Measurements from ENCODE around the gene KDM8.

Gene KDM8

GRCh38 chr16:27234171-27234570, 30.8 kb downstream of the KDM8 start:
- Histone ChIP-seq H2AFZ (ENCODE audit: insufficient read depth, low read length, poor library complexity) (no peak overlapping the region), H3K4me3 (ENCODE audit: low read depth, low read length) (no peak overlapping the region), H3K4me2 (ENCODE audit: low read length) (no peak overlapping the region), H2AK5ac (ENCODE audit: low read length) (no peak overlapping the region), H3K27ac (ENCODE audit: low read depth, low read length) (no peak overlapping the region), H3K4ac (ENCODE audit: low read depth, low read length) (no peak overlapping the region), H3K79me1 (ENCODE audit: low read length) (no peaks in the 10 kb centered on the region), H3K4me1 (ENCODE audit: control insufficient read depth in 1 of 2, insufficient read depth in 2 of 2, low read length in 2 of 2) (peaks cover 9 to 15% of the 10 kb centered on the region in 2 experiments), H2BK5ac (ENCODE audit: low read depth, low read length, poor library complexity) (no peak overlapping the region), H3K27me3 (ENCODE audit: insufficient read depth, low read length) (no peaks in the 10 kb centered on the region), H2BK12ac (ENCODE audit: low read length) (no peak overlapping the region), H3K23ac (ENCODE audit: low read length) (no peak overlapping the region), H3K79me2 (ENCODE audit: control insufficient read depth, insufficient read depth, low read length, poor library complexity) (no peaks in the 10 kb centered on the region), H3K9me3 (ENCODE audit: insufficient read depth, low read depth, low read length) (peaks cover 3% of the 10 kb centered on the region), H3K9ac (ENCODE audit: low read length) (no peak overlapping the region), H3K18ac (ENCODE audit: low read length) (no peak overlapping the region), H2BK120ac (ENCODE audit: insufficient read depth, low read length, poor library complexity) (no peak overlapping the region), H4K91ac (ENCODE audit: low read depth, low read length) (no peak overlapping the region), H4K12ac (ENCODE audit: low read depth, low read length) (no peak overlapping the region), H3K36me3 (ENCODE audit: control insufficient read depth in 1 of 2, insufficient read depth in 2 of 2, low read length in 2 of 2) (peaks cover 0 to 5% of the 10 kb centered on the region in 2 experiments), H4K8ac (ENCODE audit: low read depth, low read length) (no peak overlapping the region), H3K14ac (ENCODE audit: low read length) (no peak overlapping the region)
- no CpG with 5 or more reads among the region's 8 CpGs for WGBS (ENCODE audit: extremely low coverage, insufficient coverage, insufficient read length)
- DNase-seq, result no peak

- Histone ChIP-seq H3K27ac (ENCODE audit: low read depth, low read length) (no peak overlapping the region), H3K4me3 (ENCODE audit: low read depth, low read length) (no peak overlapping the region), H3K27me3 (ENCODE audit: insufficient read depth, low read length) (no peaks in the 10 kb centered on the region), H3K36me3 (ENCODE audit: control insufficient read depth in 1 of 2, insufficient read depth in 2 of 2, low read length in 2 of 2) (peaks cover 0 to 5% of the 10 kb centered on the region in 2 experiments), H2BK12ac (ENCODE audit: low read length) (no peak overlapping the region), H2AK5ac (ENCODE audit: low read length) (no peak overlapping the region), H2BK5ac (ENCODE audit: low read depth, low read length, poor library complexity) (no peak overlapping the region), H3K9me3 (ENCODE audit: insufficient read depth, low read depth, low read length) (peaks cover 3% of the 10 kb centered on the region), H2BK120ac (ENCODE audit: insufficient read depth, low read length, poor library complexity) (no peak overlapping the region), H4K91ac (ENCODE audit: low read depth, low read length) (no peak overlapping the region), H3K79me2 (ENCODE audit: control insufficient read depth, insufficient read depth, low read length, poor library complexity) (no peaks in the 10 kb centered on the region), H3K9ac (ENCODE audit: low read length) (peak overlapping the region; percentile 6), H3K4ac (ENCODE audit: low read depth, low read length) (no peak overlapping the region), H3K18ac (ENCODE audit: low read length) (no peak overlapping the region), H2AFZ (ENCODE audit: insufficient read depth, low read length, poor library complexity) (no peak overlapping the region), H4K12ac (ENCODE audit: low read depth, low read length) (no peak overlapping the region), H4K8ac (ENCODE audit: low read depth, low read length) (no peak overlapping the region), H3K4me1 (ENCODE audit: control insufficient read depth in 1 of 2, insufficient read depth in 2 of 2, low read length in 2 of 2) (peaks cover 9 to 15% of the 10 kb centered on the region in 2 experiments), H3K4me2 (ENCODE audit: low read length) (no peak overlapping the region), H3K79me1 (ENCODE audit: low read length) (no peaks in the 10 kb centered on the region), H3K14ac (ENCODE audit: low read length) (no peak overlapping the region), H3K23ac (ENCODE audit: low read length) (no peak overlapping the region)
- DNase-seq, result no peak
- WGBS (ENCODE audit: extremely low coverage, insufficient coverage, insufficient read length), result no CpG with 5 or more reads among the region's 4 CpGs
Observed at GRCh38 chr16:27234603-27235002, 31.3 kb downstream of the KDM8 start.

- Histone ChIP-seq H3K9ac (ENCODE audit: low read length) (no peak overlapping the region), H3K4me1 (ENCODE audit: control insufficient read depth in 1 of 2, insufficient read depth in 2 of 2, low read length in 2 of 2) (peaks cover 9 to 15% of the 10 kb centered on the region in 2 experiments), H3K4ac (ENCODE audit: low read depth, low read length) (no peak overlapping the region), H3K14ac (ENCODE audit: low read length) (no peak overlapping the region), H3K79me2 (ENCODE audit: control insufficient read depth, insufficient read depth, low read length, poor library complexity) (no peaks in the 10 kb centered on the region), H3K36me3 (ENCODE audit: control insufficient read depth in 1 of 2, insufficient read depth in 2 of 2, low read length in 2 of 2) (peaks cover 0 to 2% of the 10 kb centered on the region in 2 experiments), H4K12ac (ENCODE audit: low read depth, low read length) (no peak overlapping the region), H2BK12ac (ENCODE audit: low read length) (peak overlapping the region; percentile 18), H3K27me3 (ENCODE audit: insufficient read depth, low read length) (no peaks in the 10 kb centered on the region), H2BK120ac (ENCODE audit: insufficient read depth, low read length, poor library complexity) (no peak overlapping the region), H3K4me3 (ENCODE audit: low read depth, low read length) (no peak overlapping the region), H2BK5ac (ENCODE audit: low read depth, low read length, poor library complexity) (no peak overlapping the region), H3K4me2 (ENCODE audit: low read length) (no peak overlapping the region), H2AFZ (ENCODE audit: insufficient read depth, low read length, poor library complexity) (no peak overlapping the region), H4K91ac (ENCODE audit: low read depth, low read length) (no peak overlapping the region), H4K8ac (ENCODE audit: low read depth, low read length) (no peak overlapping the region), H3K79me1 (ENCODE audit: low read length) (no peaks in the 10 kb centered on the region), H2AK5ac (ENCODE audit: low read length) (no peak overlapping the region), H3K18ac (ENCODE audit: low read length) (no peak overlapping the region), H3K27ac (ENCODE audit: low read depth, low read length) (no peak overlapping the region), H3K9me3 (ENCODE audit: insufficient read depth, low read depth, low read length) (peaks cover 3% of the 10 kb centered on the region), H3K23ac (ENCODE audit: low read length) (no peak overlapping the region)
- no CpG with 5 or more reads among the region's 23 CpGs for WGBS (ENCODE audit: extremely low coverage, insufficient coverage, insufficient read length)
- DNase-seq, result peak in 1 of 2 donors; percentile 70
Observed at GRCh38 chr16:27235055-27235937, 32.0 kb downstream of the KDM8 start.

GRCh38 chr16:27235938-27236245, 32.6 kb downstream of the KDM8 start:
- Histone ChIP-seq H3K9ac (ENCODE audit: low read length) (no peak overlapping the region), H2AK5ac (ENCODE audit: low read length) (no peak overlapping the region), H3K4me2 (ENCODE audit: low read length) (no peak overlapping the region), H4K8ac (ENCODE audit: low read depth, low read length) (no peak overlapping the region), H3K23ac (ENCODE audit: low read length) (no peak overlapping the region), H4K12ac (ENCODE audit: low read depth, low read length) (no peak overlapping the region), H2BK120ac (ENCODE audit: insufficient read depth, low read length, poor library complexity) (no peak overlapping the region), H3K79me1 (ENCODE audit: low read length) (no peaks in the 10 kb centered on the region), H4K91ac (ENCODE audit: low read depth, low read length) (no peak overlapping the region), H3K9me3 (ENCODE audit: insufficient read depth, low read depth, low read length) (peaks cover 3% of the 10 kb centered on the region), H3K4ac (ENCODE audit: low read depth, low read length) (no peak overlapping the region), H3K36me3 (ENCODE audit: control insufficient read depth in 1 of 2, insufficient read depth in 2 of 2, low read length in 2 of 2) (no peaks in the 10 kb centered on the region), H2BK12ac (ENCODE audit: low read length) (peak overlapping the region; percentile 18), H2BK5ac (ENCODE audit: low read depth, low read length, poor library complexity) (no peak overlapping the region), H3K27ac (ENCODE audit: low read depth, low read length) (no peak overlapping the region), H3K14ac (ENCODE audit: low read length) (no peak overlapping the region), H3K4me1 (ENCODE audit: control insufficient read depth in 1 of 2, insufficient read depth in 2 of 2, low read length in 2 of 2) (peaks cover 9 to 16% of the 10 kb centered on the region in 2 experiments), H3K4me3 (ENCODE audit: low read depth, low read length) (no peak overlapping the region), H3K79me2 (ENCODE audit: control insufficient read depth, insufficient read depth, low read length, poor library complexity) (no peaks in the 10 kb centered on the region), H2AFZ (ENCODE audit: insufficient read depth, low read length, poor library complexity) (peak overlapping the region; percentile 8), H3K27me3 (ENCODE audit: insufficient read depth, low read length) (no peaks in the 10 kb centered on the region), H3K18ac (ENCODE audit: low read length) (peak overlapping the region; percentile 17)
- no CpG with 5 or more reads among the region's 8 CpGs for WGBS (ENCODE audit: extremely low coverage, insufficient coverage, insufficient read length)
- no peak for DNase-seq
